ENCODE results near the gene FOXS1. TPM values are rescaled to one million over a fixed set of nuclear protein-coding genes. Genes with fewer than 3 reads are reported as not detected.

The FOXS1 gene
- total RNA-seq, 1 experiment from 2014 or later, result 6.3 TPM

DNA sequence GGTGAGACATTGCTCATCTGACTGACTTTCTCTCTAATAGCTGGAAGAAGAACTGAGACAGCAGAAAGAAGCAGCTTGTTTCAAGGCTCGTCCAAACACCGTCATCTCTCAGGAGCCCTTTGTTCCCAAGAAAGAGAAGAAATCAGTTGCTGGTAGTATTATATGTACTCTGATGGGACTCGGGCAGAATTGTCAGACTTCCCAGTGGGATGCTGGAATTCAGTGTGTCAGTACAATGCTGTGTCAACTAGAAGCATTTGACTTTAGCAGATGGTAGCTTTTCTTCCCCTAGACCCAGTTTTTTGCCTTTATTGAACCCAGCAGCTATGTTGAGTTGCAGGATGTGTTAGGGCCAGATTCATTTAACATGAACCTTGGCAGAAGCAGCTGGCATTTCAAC is 48.0 kb downstream of the FOXS1 start:
- intact Hi-C loops (cut with micrococcal nuclease; ENCODE audit: unreplicated experiment), result no loop called here
- ChIA-PET POLR2A (no interaction called here), CTCF (interaction anchor here (0.6 kb wide), 1 partner anchor 56 kb away, joined by 3 read pairs; no protein-coding TSS in a partner anchor)
- H3K27ac ChIP-seq (ENCODE audit: low read length), result no peak overlapping the region
- H3K4me1 ChIP-seq (ENCODE audit: control insufficient read depth, insufficient read depth, low read length), result no peaks in the 10 kb centered on the region
- H3K36me3 ChIP-seq (ENCODE audit: control insufficient read depth, insufficient read depth, low read length), result peaks cover 82% of the 10 kb centered on the region
- no peaks in the 10 kb centered on the region for H3K9me3 ChIP-seq (ENCODE audit: control insufficient read depth, insufficient read depth, low read depth, low read length)
- no TSS peak for BruUV-seq (replicated peaks)
- H3K27me3 ChIP-seq (ENCODE audit: control insufficient read depth, insufficient read depth, low read length), result no peaks in the 10 kb centered on the region
- in situ Hi-C loops (cut with HindIII; ENCODE audit: low pct_unique_long_range_greater_than_20kb, low sequenced_read_pairs), result no loop called here
- no peak for ATAC-seq
- no peak overlapping the region for H3K4me3 ChIP-seq (ENCODE audit: low read depth in 2 of 2, low read length in 2 of 2)
- DNase-seq (ENCODE audit: low read depth, low spot score), result no peak
- TF ChIP-seq SIN3A (IDR thresholded peaks at IDR 0.05; ENCODE audit: borderline replicate concordance, insufficient read depth, low read depth, low read length), result no peak
- no peak for TF ChIP-seq TCF7L2 (IDR thresholded peaks at IDR 0.05; ENCODE audit: low read depth, low read length)
- TF ChIP-seq, protein P1, sequence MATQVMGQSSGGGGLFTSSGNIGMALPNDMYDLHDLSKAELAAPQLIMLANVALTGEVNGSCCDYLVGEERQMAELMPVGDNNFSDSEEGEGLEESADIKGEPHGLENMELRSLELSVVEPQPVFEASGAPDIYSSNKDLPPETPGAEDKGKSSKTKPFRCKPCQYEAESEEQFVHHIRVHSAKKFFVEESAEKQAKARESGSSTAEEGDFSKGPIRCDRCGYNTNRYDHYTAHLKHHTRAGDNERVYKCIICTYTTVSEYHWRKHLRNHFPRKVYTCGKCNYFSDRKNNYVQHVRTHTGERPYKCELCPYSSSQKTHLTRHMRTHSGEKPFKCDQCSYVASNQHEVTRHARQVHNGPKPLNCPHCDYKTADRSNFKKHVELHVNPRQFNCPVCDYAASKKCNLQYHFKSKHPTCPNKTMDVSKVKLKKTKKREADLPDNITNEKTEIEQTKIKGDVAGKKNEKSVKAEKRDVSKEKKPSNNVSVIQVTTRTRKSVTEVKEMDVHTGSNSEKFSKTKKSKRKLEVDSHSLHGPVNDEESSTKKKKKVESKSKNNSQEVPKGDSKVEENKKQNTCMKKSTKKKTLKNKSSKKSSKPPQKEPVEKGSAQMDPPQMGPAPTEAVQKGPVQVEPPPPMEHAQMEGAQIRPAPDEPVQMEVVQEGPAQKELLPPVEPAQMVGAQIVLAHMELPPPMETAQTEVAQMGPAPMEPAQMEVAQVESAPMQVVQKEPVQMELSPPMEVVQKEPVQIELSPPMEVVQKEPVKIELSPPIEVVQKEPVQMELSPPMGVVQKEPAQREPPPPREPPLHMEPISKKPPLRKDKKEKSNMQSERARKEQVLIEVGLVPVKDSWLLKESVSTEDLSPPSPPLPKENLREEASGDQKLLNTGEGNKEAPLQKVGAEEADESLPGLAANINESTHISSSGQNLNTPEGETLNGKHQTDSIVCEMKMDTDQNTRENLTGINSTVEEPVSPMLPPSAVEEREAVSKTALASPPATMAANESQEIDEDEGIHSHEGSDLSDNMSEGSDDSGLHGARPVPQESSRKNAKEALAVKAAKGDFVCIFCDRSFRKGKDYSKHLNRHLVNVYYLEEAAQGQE (IDR thresholded peaks at IDR 0.05; ENCODE audit: insufficient read depth in 1 of 2, low read depth in 2 of 2, low read length in 1 of 2), result no peak
- TF ChIP-seq, protein P2, sequence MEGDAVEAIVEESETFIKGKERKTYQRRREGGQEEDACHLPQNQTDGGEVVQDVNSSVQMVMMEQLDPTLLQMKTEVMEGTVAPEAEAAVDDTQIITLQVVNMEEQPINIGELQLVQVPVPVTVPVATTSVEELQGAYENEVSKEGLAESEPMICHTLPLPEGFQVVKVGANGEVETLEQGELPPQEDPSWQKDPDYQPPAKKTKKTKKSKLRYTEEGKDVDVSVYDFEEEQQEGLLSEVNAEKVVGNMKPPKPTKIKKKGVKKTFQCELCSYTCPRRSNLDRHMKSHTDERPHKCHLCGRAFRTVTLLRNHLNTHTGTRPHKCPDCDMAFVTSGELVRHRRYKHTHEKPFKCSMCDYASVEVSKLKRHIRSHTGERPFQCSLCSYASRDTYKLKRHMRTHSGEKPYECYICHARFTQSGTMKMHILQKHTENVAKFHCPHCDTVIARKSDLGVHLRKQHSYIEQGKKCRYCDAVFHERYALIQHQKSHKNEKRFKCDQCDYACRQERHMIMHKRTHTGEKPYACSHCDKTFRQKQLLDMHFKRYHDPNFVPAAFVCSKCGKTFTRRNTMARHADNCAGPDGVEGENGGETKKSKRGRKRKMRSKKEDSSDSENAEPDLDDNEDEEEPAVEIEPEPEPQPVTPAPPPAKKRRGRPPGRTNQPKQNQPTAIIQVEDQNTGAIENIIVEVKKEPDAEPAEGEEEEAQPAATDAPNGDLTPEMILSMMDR (IDR thresholded peaks at IDR 0.05), result no peak
- no peak for TF ChIP-seq POLR2AphosphoS5 (IDR thresholded peaks at IDR 0.05; ENCODE audit: low read depth, low read length)

Other genes with a start within 250 kb of the FOXS1 start
- 152 TPM for gene ID1, start 240.3 kb downstream of the FOXS1 start, total RNA-seq (2021; ENCODE audit: unreplicated experiment)
- gene COX4I2, start 207.7 kb downstream of the FOXS1 start, total RNA-seq (2021; ENCODE audit: unreplicated experiment), result not detected
- gene BCL2L1, start 122.7 kb downstream of the FOXS1 start, total RNA-seq (2021; ENCODE audit: unreplicated experiment), result 150 TPM
- gene TPX2, start 106.3 kb downstream of the FOXS1 start, total RNA-seq (2021; ENCODE audit: unreplicated experiment), result 248 TPM
- 0.87 TPM for gene MYLK2, start 26.2 kb downstream of the FOXS1 start, total RNA-seq (2021; ENCODE audit: unreplicated experiment)
- 23.6 TPM for gene DUSP15, start 24.9 kb upstream of the FOXS1 start, total RNA-seq (2021; ENCODE audit: unreplicated experiment)
- gene TTLL9, start 25.0 kb upstream of the FOXS1 start, total RNA-seq (2021; ENCODE audit: unreplicated experiment), result 2.1 TPM
- 48.2 TPM for gene PDRG1, start 106.4 kb upstream of the FOXS1 start, total RNA-seq (2021; ENCODE audit: unreplicated experiment)
- 6.2 TPM for gene XKR7, start 122.5 kb upstream of the FOXS1 start, total RNA-seq (2021; ENCODE audit: unreplicated experiment)
- gene CCM2L, start 164.8 kb upstream of the FOXS1 start, total RNA-seq (2021; ENCODE audit: unreplicated experiment), result 45.4 TPM
- gene HCK, start 206.6 kb upstream of the FOXS1 start, total RNA-seq (2021; ENCODE audit: unreplicated experiment), result 0.98 TPM

Data from Panc1 (cell line).